KMS-11 (cell line): ENCODE results near the gene LRIG3.

Experiments
- H2AFZ ChIP-seq: fragments of 200-600 bp; sonication (generic); 2 replicates; pipeline ENCODE4 v1.6.1; 2016; ENCODE audit warnings: antibody characterized with exemption, mixed run types, low read depth
- H3K27ac ChIP-seq: fragments of 200-600 bp; sonication (generic); 2 replicates; pipeline ENCODE4 v1.6.1; 2016; ENCODE audit warnings: mild to moderate bottlenecking, mixed run types
- H3K27me3 ChIP-seq: fragments of 200-600 bp; sonication (generic); 2 replicates; pipeline ENCODE4 v1.6.1; 2017; ENCODE audit warnings: mild to moderate bottlenecking, low read depth, mixed run types, moderate library complexity; ENCODE audit not compliant: insufficient read depth
- H3K36me3 ChIP-seq: fragments of 200-600 bp; sonication (generic); 2 replicates; pipeline ENCODE4 v1.6.1; 2017; ENCODE audit warnings: mild to moderate bottlenecking, mixed run types; ENCODE audit not compliant: insufficient read depth
- H3K4me1 ChIP-seq: fragments of 200-600 bp; sonication (generic); 2 replicates; pipeline ENCODE4 v1.6.1; 2016; ENCODE audit warnings: mild to moderate bottlenecking, low read depth, mixed run types; ENCODE audit not compliant: poor library complexity, severe bottlenecking
- H3K4me2 ChIP-seq: fragments of 200-600 bp; sonication (generic); 2 replicates; pipeline ENCODE4 v1.7.0; 2016; ENCODE audit warnings: mild to moderate bottlenecking, mixed run types
- H3K4me3 ChIP-seq: fragments of 200-600 bp; sonication (generic); IDR thresholded peaks from 2 replicates; pipeline ENCODE4 v1.6.1; 2017; ENCODE audit warnings: low read depth, low read length, mixed read lengths; ENCODE audit not compliant: insufficient read depth
- H3K79me2 ChIP-seq: fragments of 200-600 bp; sonication (generic); 2 replicates; pipeline ENCODE4 v1.6.1; 2016; ENCODE audit warnings: low read depth, mixed run types; ENCODE audit not compliant: insufficient read depth
- H3K9ac ChIP-seq: fragments of 200-600 bp; sonication (generic); 2 replicates; pipeline ENCODE4 v1.6.1; 2016; ENCODE audit warnings: mild to moderate bottlenecking, mixed run types
- H4K20me1 ChIP-seq: fragments of 200-600 bp; sonication (generic); 2 replicates; pipeline ENCODE4 v1.6.1; 2016; ENCODE audit warnings: mild to moderate bottlenecking, mixed run types; ENCODE audit not compliant: insufficient read depth
- CTCF ChIP-seq: fragments of 200-600 bp; sonication (generic); conservative IDR thresholded peaks from 2 replicates; pipeline ENCODE4 v1.6.1; 2017; ENCODE audit warnings: low read depth, mild to moderate bottlenecking, antibody characterized with exemption, low read length, moderate library complexity, mixed read lengths

Gene LRIG3

GRCh38 chr12:58965568-58965967 is 45.3 kb upstream of the LRIG3 start:
- H2AFZ ChIP-seq, result no peak overlapping the region
- no peak for TF ChIP-seq CTCF
- no peak overlapping the region for H3K27ac ChIP-seq
- no peaks in the 10 kb centered on the region for H3K27me3 ChIP-seq
- no peaks in the 10 kb centered on the region for H3K79me2 ChIP-seq
- no peak overlapping the region for H3K9ac ChIP-seq
- H3K4me1 ChIP-seq, result no peaks in the 10 kb centered on the region
- no peak overlapping the region for H3K4me3 ChIP-seq
- H3K36me3 ChIP-seq, result no peaks in the 10 kb centered on the region; the same call in 1 of the 2 replicates
- no peak overlapping the region for H3K4me2 ChIP-seq
- H4K20me1 ChIP-seq, result no peaks in the 10 kb centered on the region

DNA sequence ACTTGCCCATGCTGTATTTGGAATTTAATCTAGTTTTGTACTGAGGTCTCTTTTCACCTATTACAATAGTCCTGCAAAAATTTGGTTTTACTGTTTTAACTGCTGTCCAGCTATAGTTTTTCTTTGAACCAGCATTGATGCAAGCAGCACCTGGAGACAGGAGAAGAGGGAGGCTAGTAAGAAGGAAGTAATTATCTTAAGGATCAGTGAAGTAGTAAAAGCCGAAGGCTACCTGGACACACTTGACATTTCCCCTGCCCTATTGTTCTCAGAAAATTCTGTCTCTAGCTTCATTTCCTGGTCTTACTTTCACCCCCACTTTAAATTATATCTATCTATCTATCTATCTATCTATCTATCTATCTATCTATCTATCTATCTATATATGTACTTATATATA is 43.5 kb upstream of the LRIG3 start:
- H3K9ac ChIP-seq, result no peak overlapping the region
- no peaks in the 10 kb centered on the region for H3K79me2 ChIP-seq
- no peak overlapping the region for H2AFZ ChIP-seq
- no peak overlapping the region for H3K4me3 ChIP-seq
- no peaks in the 10 kb centered on the region for H4K20me1 ChIP-seq
- no peak for TF ChIP-seq CTCF
- no peak overlapping the region for H3K27ac ChIP-seq
- no peaks in the 10 kb centered on the region; the same call in 1 of the 2 replicates for H3K36me3 ChIP-seq
- H3K4me1 ChIP-seq, result no peaks in the 10 kb centered on the region
- no peak overlapping the region for H3K4me2 ChIP-seq
- no peaks in the 10 kb centered on the region for H3K27me3 ChIP-seq

GRCh38 chr12:58961906-58962305 is 41.6 kb upstream of the LRIG3 start:
- TF ChIP-seq CTCF, result no peak
- no peaks in the 10 kb centered on the region for H3K79me2 ChIP-seq

DNA sequence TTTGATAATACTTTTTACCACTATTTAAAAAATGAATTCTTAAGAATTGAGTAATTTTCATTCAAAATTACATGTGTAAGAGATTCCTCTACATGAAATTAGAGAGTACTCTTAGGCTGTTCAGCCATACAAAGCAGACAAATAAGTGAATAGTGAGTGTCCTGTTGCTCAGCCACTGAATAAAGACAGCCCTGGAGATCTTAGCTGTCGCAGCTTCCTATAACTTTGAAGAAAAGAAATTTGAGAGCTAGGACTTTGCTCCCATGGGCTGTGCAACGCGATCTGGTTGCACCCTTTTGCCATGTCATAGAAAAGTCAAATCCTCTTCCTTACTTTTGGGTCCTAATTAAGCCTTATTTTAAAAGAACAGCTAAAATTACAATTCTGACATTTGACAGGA is 40.9 kb upstream of the LRIG3 start:
- no peak overlapping the region for H3K4me3 ChIP-seq
- no peak overlapping the region for H3K27ac ChIP-seq
- H4K20me1 ChIP-seq, result no peaks in the 10 kb centered on the region
- H3K4me2 ChIP-seq, result no peak overlapping the region
- TF ChIP-seq CTCF, result no peak
- no peaks in the 10 kb centered on the region for H3K36me3 ChIP-seq
- no peaks in the 10 kb centered on the region for H3K4me1 ChIP-seq
- no peaks in the 10 kb centered on the region for H3K79me2 ChIP-seq
- H3K27me3 ChIP-seq, result no peaks in the 10 kb centered on the region
- no peak overlapping the region for H2AFZ ChIP-seq
- no peak overlapping the region for H3K9ac ChIP-seq

More at GRCh38 chr12:58961906-58962305, 41.6 kb upstream of the LRIG3 start:
- H3K27me3 ChIP-seq, result no peaks in the 10 kb centered on the region
- H3K27ac ChIP-seq, result no peak overlapping the region
- no peaks in the 10 kb centered on the region for H3K4me1 ChIP-seq
- no peak overlapping the region for H3K9ac ChIP-seq
- no peak overlapping the region for H3K4me3 ChIP-seq
- H3K4me2 ChIP-seq, result no peak overlapping the region
- H3K36me3 ChIP-seq, result no peaks in the 10 kb centered on the region
- no peak overlapping the region for H2AFZ ChIP-seq
- H4K20me1 ChIP-seq, result no peaks in the 10 kb centered on the region
